H1 (cell line): ENCODE results near the gene AMOTL2. TPM values are rescaled to one million over a fixed set of nuclear protein-coding genes. Genes with fewer than 3 reads are reported as not detected.

Experiments used
- CTCF ChIA-PET: fragments of 300-600 bp; sonication (Branson Sonifier 250); formaldehyde crosslinking; loops from one replicate; lab custom pipeline; 2021; ENCODE audit not compliant: partially characterized antibody; lab: Charles Lee
- POLR2A ChIA-PET: fragments of 300-600 bp; sonication (Branson Sonifier 250); formaldehyde crosslinking; loops from one replicate; lab custom pipeline; 2021; ENCODE audit warnings: inconsistent platforms; ENCODE audit not compliant: partially characterized antibody; lab: Charles Lee
- DNase-seq, 2 experiments: peaks; one replicate each; pipeline versions ENCODE4 v3.0.0 to v3.0.0-alpha.2; 2010 to 2022; ENCODE audit warnings: low spot score in 2 of 2, low read depth in 1 of 2, mixed read lengths in 1 of 2
- FAIRE-seq: peaks from 2 replicates; lab custom pipeline; 2011; peaks lifted over from hg19 to GRCh38; lab: Jason Lieb, UNC
- H2AFZ ChIP-seq: 2 replicates; pipeline ENCODE4 v1.8.1; 2012; ENCODE audit warnings: low read length, inconsistent platforms
- H2AK5ac ChIP-seq: 2 replicates; pipeline ENCODE4 v1.6.1; 2013; ENCODE audit warnings: low read depth, low read length
- H2BK120ac ChIP-seq: replicated peaks from 2 replicates; pipeline ENCODE3; 2013; ENCODE audit warnings: low read depth, low read length, inconsistent platforms
- H2BK12ac ChIP-seq: 2 replicates; pipeline ENCODE4 v1.6.1; 2013; ENCODE audit warnings: low read depth, low read length
- H2BK15ac ChIP-seq: 2 replicates; pipeline ENCODE4 v1.6.1; 2013; ENCODE audit warnings: low read length
- H2BK20ac ChIP-seq: 2 replicates; pipeline ENCODE4 v1.6.1; 2013; ENCODE audit warnings: low read length
- H2BK5ac ChIP-seq: 2 replicates; pipeline ENCODE4 v1.6.1; 2013; ENCODE audit warnings: low read depth, low read length
- H3K14ac ChIP-seq: 2 replicates; pipeline ENCODE4 v1.6.1; 2013; ENCODE audit warnings: inconsistent platforms; ENCODE audit not compliant: insufficient read length
- H3K18ac ChIP-seq: 2 replicates; pipeline ENCODE4 v1.6.1; 2013; ENCODE audit warnings: low read length; ENCODE audit errors: extremely low read depth
- H3K23ac ChIP-seq: 2 replicates; pipeline ENCODE4 v1.6.1; 2013; ENCODE audit warnings: inconsistent platforms; ENCODE audit not compliant: insufficient read length
- H3K23me2 ChIP-seq: 2 replicates; pipeline ENCODE4 v1.6.1; 2013; ENCODE audit warnings: low read depth, low read length
- H3K27ac ChIP-seq: 2 replicates; pipeline ENCODE4 v1.6.1; 2011; ENCODE audit warnings: low read depth, low read length, inconsistent platforms
- H3K27me3 ChIP-seq, 4 experiments: replicated peaks in 1 of 4; 1 replicate in 1 of 4; 2 replicates in 3 of 4; pipeline versions ENCODE4 v1.6.1 to v1.8.1; 2011 to 2013; ENCODE audit warnings: low read length in 3 of 4, mild to moderate bottlenecking in 3 of 4, inconsistent platforms in 2 of 4, mixed read lengths in 2 of 4, moderate library complexity in 1 of 4; ENCODE audit not compliant: control insufficient read depth in 3 of 4, insufficient read depth in 3 of 4; ENCODE audit errors: extremely low read depth in 1 of 4
- H3K36me3 ChIP-seq, 4 experiments: 2 replicates each; pipeline versions ENCODE4 v1.6.1 to v1.8.1; 2011 to 2013; ENCODE audit warnings: mild to moderate bottlenecking in 4 of 4, low read length in 3 of 4, moderate library complexity in 2 of 4, control low read depth in 1 of 4, inconsistent platforms in 1 of 4; ENCODE audit not compliant: insufficient read depth in 4 of 4, control insufficient read depth in 2 of 4
- H3K4ac ChIP-seq: replicated peaks from 2 replicates; pipeline ENCODE3; 2013; ENCODE audit warnings: low read length, low read depth, mixed read lengths, inconsistent platforms; ENCODE audit not compliant: insufficient read length
- H3K4me1 ChIP-seq, 4 experiments: replicated peaks in 1 of 4; 1 replicate in 1 of 4; 2 replicates in 3 of 4; pipeline versions ENCODE4 v1.6.1 to v1.8.1; 2011 to 2013; ENCODE audit warnings: low read length in 3 of 4, inconsistent platforms in 2 of 4, mixed read lengths in 1 of 4; ENCODE audit not compliant: insufficient read depth in 4 of 4, control insufficient read depth in 3 of 4
- H3K4me2 ChIP-seq, 2 experiments: 2 replicates each; pipeline versions ENCODE4 v1.6.1 to v1.8.1; 2011 to 2013; ENCODE audit warnings: low read depth in 2 of 2, low read length in 2 of 2, control low read depth in 1 of 2, inconsistent platforms in 1 of 2, mild to moderate bottlenecking in 1 of 2; ENCODE audit not compliant: insufficient read depth in 1 of 2
- H3K4me3 ChIP-seq, 4 experiments: fragments of 200-600, 300-600 bp in 1 of 4; sonication (generic), shearing (Covaris generic), sonication (Bioruptor Twin) in 1 of 4; 2 replicates each; pipeline versions ENCODE4 v1.5.1 to v1.8.1; 2011 to 2016; ENCODE audit warnings: low read length in 4 of 4, low read depth in 3 of 4, control low read depth in 2 of 4, inconsistent platforms in 2 of 4, mild to moderate bottlenecking in 2 of 4, mixed read lengths in 1 of 4, moderate library complexity in 1 of 4; ENCODE audit not compliant: insufficient read depth in 2 of 4; ENCODE audit errors: extremely low read depth in 1 of 4
- H3K56ac ChIP-seq: replicated peaks from 2 replicates; pipeline ENCODE3; 2013; ENCODE audit warnings: low read depth, mild to moderate bottlenecking, mixed read lengths, low read length, inconsistent platforms; ENCODE audit not compliant: insufficient read length
- H3K79me1 ChIP-seq: 2 replicates; pipeline ENCODE4 v1.6.1; 2013; ENCODE audit warnings: low read depth, low read length, control low read depth
- H3K79me2 ChIP-seq, 2 experiments: 2 replicates each; pipeline versions ENCODE4 v1.6.1 to v1.8.1; 2012 to 2013; ENCODE audit warnings: low read length in 2 of 2, mild to moderate bottlenecking in 2 of 2, inconsistent platforms in 1 of 2; ENCODE audit not compliant: insufficient read depth in 2 of 2, control insufficient read depth in 1 of 2
- H3K9ac ChIP-seq, 4 experiments: replicated peaks in 1 of 4; 1 replicate in 1 of 4; 2 replicates in 3 of 4; pipeline versions ENCODE4 v1.6.1 to v1.8.1; 2011 to 2013; ENCODE audit warnings: low read depth in 3 of 4, low read length in 3 of 4, control low read depth in 2 of 4, mild to moderate bottlenecking in 2 of 4, moderate library complexity in 2 of 4, inconsistent platforms in 1 of 4; ENCODE audit errors: extremely low read depth in 1 of 4
- H3K9me3 ChIP-seq, 2 experiments: 2 replicates each; pipeline versions ENCODE4 v1.6.1 to v1.8.1; 2012 to 2013; ENCODE audit warnings: mild to moderate bottlenecking in 2 of 2, moderate library complexity in 2 of 2, control low read depth in 1 of 2, inconsistent platforms in 1 of 2, low read depth in 1 of 2, low read length in 1 of 2, mixed read lengths in 1 of 2; ENCODE audit not compliant: insufficient read depth in 2 of 2
- H4K20me1 ChIP-seq, 2 experiments: replicated peaks in 1 of 2; 2 replicates each; pipeline versions ENCODE3 to v1.8.1; 2011 to 2013; ENCODE audit warnings: inconsistent platforms in 2 of 2, low read length in 2 of 2, mild to moderate bottlenecking in 1 of 2; ENCODE audit not compliant: insufficient read depth in 2 of 2, control insufficient read depth in 1 of 2
- H4K5ac ChIP-seq: 2 replicates; pipeline ENCODE4 v1.6.1; 2013; ENCODE audit warnings: low read length, low read depth, mixed read lengths, inconsistent platforms; ENCODE audit not compliant: insufficient read length
- H4K8ac ChIP-seq: 2 replicates; pipeline ENCODE4 v1.8.0; 2013; ENCODE audit warnings: mild to moderate bottlenecking, moderate library complexity, low read length, inconsistent platforms; ENCODE audit not compliant: insufficient read depth; ENCODE audit errors: extremely low read depth
- H4K91ac ChIP-seq: replicated peaks from 2 replicates; pipeline ENCODE3; 2013; ENCODE audit warnings: low read length, mixed read lengths, inconsistent platforms; ENCODE audit not compliant: insufficient read length
- CTBP2 ChIP-seq: IDR thresholded peaks from 2 replicates; pipeline ENCODE4 v1.7.0; 2011; ENCODE audit warnings: borderline replicate concordance, mild to moderate bottlenecking, moderate library complexity, mixed read lengths, low read length; ENCODE audit not compliant: insufficient read depth, insufficient read length
- GABPA ChIP-seq: IDR thresholded peaks from 2 replicates; pipeline ENCODE4 v1.6.1; 2011; ENCODE audit warnings: mild to moderate bottlenecking, low read length, moderate library complexity, borderline replicate concordance; ENCODE audit not compliant: insufficient read depth
- RBBP5 ChIP-seq: IDR thresholded peaks from 2 replicates; pipeline ENCODE4 v1.7.1; 2012; ENCODE audit warnings: low read depth, mild to moderate bottlenecking, inconsistent platforms, low read length, moderate library complexity, borderline replicate concordance
- RXRA ChIP-seq: IDR thresholded peaks from 2 replicates; pipeline ENCODE4 v1.6.1; 2011; ENCODE audit warnings: low read depth, mild to moderate bottlenecking, low read length, moderate library complexity; ENCODE audit not compliant: insufficient read depth
- SIRT6 ChIP-seq: IDR thresholded peaks from one replicate; pipeline ENCODE4 v1.7.1; 2012; ENCODE audit warnings: low read length, inconsistent platforms
- WGBS, 2 experiments: shearing (Covaris generic) in 1 of 2; methylation state at CpG; one replicate each; pipeline versions ENCODE4 v1.1.6 to v1.1.7; 2013 to 2015; ENCODE audit warnings: low lambda C conversion rate in 2 of 2, mixed read lengths in 2 of 2, inconsistent platforms in 1 of 2, low coverage in 1 of 2, missing lambda C conversion rate in 1 of 2; ENCODE audit not compliant: insufficient replicate concordance in 2 of 2, insufficient coverage in 1 of 2, insufficient read length in 1 of 2; ENCODE audit errors: extremely low coverage in 1 of 2, missing lambda C conversion rate in 1 of 2; 5-methylcytosine and 5-hydroxymethylcytosine counted together
- polyA plus RNA-seq, 7 experiments: library from polyadenylated mRNA; depleted of rRNA in 3 of 7; stranded (reverse) in 5 of 7; unstranded in 2 of 7; fragments of >200 nt in 5 of 7; fragments of 200-250 nt in 2 of 7; gene quantifications; 1 replicate in 5 of 7; 2 replicates in 1 of 7; 4 replicates in 1 of 7; pipeline versions ENCODE4 v1.2.1 to v1.2.3, GENCODE V29; 2011 to 2013; ENCODE audit warnings: missing spikeins in 2 of 7, mixed read lengths in 2 of 7
- total RNA-seq: library from RNA; stranded (reverse); fragmentation: NEBNext Ultra II Directional; extraction: Animal tissue kit (Norgen Biotek cat#: 25700); gene quantifications from 2 replicates; pipeline ENCODE4 v1.2.1, GENCODE V29; 2021

AMOTL2 gene
- total and polyA plus RNA-seq, 2 of the 8 experiments (the other 6 are each of a cell fraction or from before 2014, with no cell fraction given) = 19.0 to 63.7 TPM

- Histone ChIP-seq H3K4ac (no peak overlapping the region), H3K23me2 (no peaks in the 10 kb centered on the region), H3K4me1 (peaks cover 12 to 31% (median 18%) of the 10 kb centered on the region in 4 experiments), H4K5ac (no peak overlapping the region), H2BK120ac (no peak overlapping the region), H2BK12ac (peak overlapping the region; percentile 97; the same call in 1 of the 2 replicates), H3K79me1 (no peaks in the 10 kb centered on the region), H3K9ac (no peak overlapping the region), H3K18ac (no peak overlapping the region), H3K36me3 (no peaks in the 10 kb centered on the region), H3K23ac (no peak overlapping the region), H3K4me3 (no peak overlapping the region; a peak in 1 of 8 replicates), H2BK5ac (no peak overlapping the region), H3K27me3 (no peaks in the 10 kb centered on the region), H3K56ac (no peak overlapping the region), H3K79me2 (no peaks in the 10 kb centered on the region), H4K20me1 (no peaks in the 10 kb centered on the region), H2BK20ac (no peak overlapping the region), H4K8ac (no peak overlapping the region), H2BK15ac (no peak overlapping the region), H3K27ac (no peak overlapping the region), H3K14ac (no peak overlapping the region), H3K9me3 (no peaks in the 10 kb centered on the region), H2AFZ (no peak overlapping the region), H3K4me2 (peak overlapping the region in 1 of 2 experiments; percentile 47; a peak in 2 of 4 replicates), H2AK5ac (no peak overlapping the region), H4K91ac (no peak overlapping the region)
- ChIA-PET POLR2A (interaction anchor here (0.6 to 43.9 kb wide), 5 partner anchors 8 to 151 kb away, joined by 4 to 1731 read pairs (median 7); partner anchors contain the start of gene AMOTL2), CTCF (interaction anchor here (0.6 to 6.0 kb wide), 17 partner anchors 9 to 492 kb away, joined by 3 to 31 read pairs (median 3); partner anchors contain the start of gene RYK)
- WGBS, 2 experiments = 80% methylated on average over 5 of the region's 5 CpGs; no CpG with 5 or more reads in 1 of the 2 experiments
- no peak for DNase-seq
- no peak for FAIRE-seq
- TF ChIP-seq CTBP2 (no peak), RBBP5 (no peak), SIRT6 (no peak), GABPA (no peak), RXRA (no peak)
Measured at GRCh38 chr3:134331811-134332199, 42.4 kb downstream of the AMOTL2 start.
